ENCODE data around the gene SYT9.
"Not testable (repeated sequence)": the region's sequence is repeated elsewhere in the genome, so short reads cannot be mapped to it uniquely, and the experiment has no call there.

The SYT9 gene

GRCh38 chr11:7278314-7278917 lies 26.7 kb downstream of the SYT9 start:
- no peak for DNase-seq

GRCh38 chr11:7279676-7280075 lies 28.0 kb downstream of the SYT9 start:
- DNase-seq, result no peak

- no peak for DNase-seq
Observed at GRCh38 chr11:7281079-7281478, 29.4 kb downstream of the SYT9 start.

GRCh38 chr11:7281809-7282208 lies 30.1 kb downstream of the SYT9 start:
- no peak for DNase-seq

- DNase-seq, result no peak
Observed at GRCh38 chr11:7286178-7286577, 34.5 kb downstream of the SYT9 start.

GRCh38 chr11:7291100-7291829 lies 39.6 kb downstream of the SYT9 start:
- no peak for DNase-seq

- DNase-seq, result no peak
Observed at GRCh38 chr11:7292922-7293321, 41.2 kb downstream of the SYT9 start.

- no peak for DNase-seq
Observed at GRCh38 chr11:7299393-7299792, 47.7 kb downstream of the SYT9 start.

- DNase-seq, result no peak
Observed at GRCh38 chr11:7300281-7300680, 48.6 kb downstream of the SYT9 start.

- DNase-seq, result no peak
Observed at GRCh38 chr11:7303146-7303545, 51.4 kb downstream of the SYT9 start.

- no peak for DNase-seq
Observed at GRCh38 chr11:7306900-7307299, 55.2 kb downstream of the SYT9 start.

- no peak for DNase-seq
Observed at GRCh38 chr11:7307836-7308235, 56.1 kb downstream of the SYT9 start.

GRCh38 chr11:7311903-7312302 lies 60.2 kb downstream of the SYT9 start:
- DNase-seq, result no peak

GRCh38 chr11:7314811-7315604 lies 63.3 kb downstream of the SYT9 start:
- DNase-seq, result no peak

- no peak for DNase-seq
Observed at GRCh38 chr11:7319501-7319900, 67.8 kb downstream of the SYT9 start.

- no peak for DNase-seq
Observed at GRCh38 chr11:7320306-7320705, 68.6 kb downstream of the SYT9 start.

- DNase-seq, result no peak
Observed at GRCh38 chr11:7321473-7322450, 70.1 kb downstream of the SYT9 start.

GRCh38 chr11:7332451-7332850 lies 80.7 kb downstream of the SYT9 start:
- no peak for DNase-seq

- DNase-seq, result no peak
Observed at GRCh38 chr11:7332962-7333361, 81.3 kb downstream of the SYT9 start.

- not testable (repeated sequence) for DNase-seq
Observed at GRCh38 chr11:7335442-7335841, 83.7 kb downstream of the SYT9 start.

GRCh38 chr11:7341551-7341950 lies 89.8 kb downstream of the SYT9 start:
- DNase-seq, result no peak

GRCh38 chr11:7347611-7348431 lies 96.1 kb downstream of the SYT9 start:
- peak; percentile 18 for DNase-seq

Data from DMS79 (cell line).